Transverse colon (tissue), 4 donors: ENCODE measurements around the gene PTPRN2. TPM values are rescaled to one million over a fixed set of nuclear protein-coding genes. Genes with fewer than 3 reads are reported as not detected.

Experiments used
- DNase-seq: peaks from one replicate; pipeline ENCODE4 v3.0.0-alpha.2; 2019
- H3K27ac ChIP-seq, 4 donors: fragments of 200-600 bp; sonication (generic); 2 replicates each; pipeline ENCODE4 v1.5.1; 2016 to 2018; ENCODE audit warnings: inconsistent platforms in 4 of 4
- H3K27me3 ChIP-seq: fragments of 200-600 bp; sonication (generic); 2 replicates; pipeline ENCODE4 v1.5.1; 2017; ENCODE audit warnings: inconsistent platforms
- H3K36me3 ChIP-seq, 4 donors: fragments of 200-600 bp; sonication (generic); 2 replicates each; pipeline ENCODE4 v1.5.1; 2017 to 2019; ENCODE audit warnings: inconsistent platforms in 4 of 4
- H3K4me1 ChIP-seq, 4 donors: fragments of 200-600 bp; sonication (generic); 2 replicates each; pipeline ENCODE4 v1.5.1; 2017 to 2020; ENCODE audit warnings: inconsistent platforms in 4 of 4
- H3K4me3 ChIP-seq, 4 donors: fragments of 200-600 bp; sonication (generic); 1 replicate in 1 of 4; 2 replicates in 3 of 4; pipeline versions ENCODE4 v1.5.1 to v1.6.1; 2017 to 2019; ENCODE audit warnings: inconsistent platforms in 4 of 4
- H3K9me3 ChIP-seq, 2 donors: fragments of 200-600 bp; sonication (generic); 2 replicates each; pipeline ENCODE4 v1.5.1; 2017 to 2019; ENCODE audit warnings: inconsistent platforms in 2 of 2
- CTCF ChIP-seq, 5 experiments: fragments of 200-600 bp in 3 of 5; fragments of 450-650 bp in 2 of 5; sonication (generic) in 3 of 5; IDR thresholded peaks; 1 replicate in 2 of 5; 2 replicates in 3 of 5; pipeline ENCODE4 v1.5.1; 2016 to 2017; ENCODE audit warnings: antibody characterized with exemption in 5 of 5, inconsistent platforms in 3 of 5, mild to moderate bottlenecking in 2 of 5, moderate library complexity in 1 of 5
- EP300 ChIP-seq: sonication (generic); formaldehyde crosslinking; IDR thresholded peaks from one replicate; pipeline ENCODE4 v1.6.1; 2017; ENCODE audit warnings: antibody characterized with exemption, low read depth
- POLR2A ChIP-seq: fragments of 450-650 bp; IDR thresholded peaks from one replicate; pipeline ENCODE4 v1.6.1; 2016; ENCODE audit warnings: antibody characterized with exemption, mild to moderate bottlenecking, moderate library complexity
- POLR2AphosphoS5 ChIP-seq, 3 donors: sonication (generic); formaldehyde crosslinking; IDR thresholded peaks; one replicate each; pipeline ENCODE4 v1.6.1; 2016; ENCODE audit warnings: antibody characterized with exemption in 3 of 3
- WGBS, 2 donors: methylation state at CpG; one replicate each; pipeline ENCODE4 v1.1.5; 2018; ENCODE audit warnings: low coverage in 1 of 2; 5-methylcytosine and 5-hydroxymethylcytosine counted together
- in situ Hi-C, 4 donors: fragments of 200-750 bp; cut with MboI; loops; one replicate each; pipeline versions ENCODE4 v1.15.0 to v1.15.1; 2017; ENCODE audit warnings: low sequenced_read_pairs in 3 of 4, low pct_ligation_motif_present in 1 of 4, low pct_unique_long_range_greater_than_20kb in 1 of 4
- intact Hi-C: fragments of 100-400 bp; cut with DNase I; formaldehyde crosslinking; loops from one replicate; pipeline ENCODE4 v1.15.1; 2023; ENCODE audit warnings: low total_unique reads
- total RNA-seq, 4 donors: library from RNA; depleted of rRNA; stranded (reverse); fragments of >200 nt; gene quantifications; one replicate each; pipeline ENCODE4 v1.1.0, GENCODE V29; 2016

The PTPRN2 gene
- total RNA-seq, 4 donors from 2014 or later: 15.4 to 31.1 (median 21.8) TPM

GRCh38 chr7:157560710-157561522 is 1026.7 kb downstream of the PTPRN2 start:
- intact Hi-C loops: no loop called here
- no peaks in the 10 kb centered on the region for H3K36me3 ChIP-seq
- H3K27me3 ChIP-seq: no peaks in the 10 kb centered on the region
- H3K9me3 ChIP-seq: no peaks in the 10 kb centered on the region
- DNase-seq: no peak
- no peak overlapping the region for H3K4me3 ChIP-seq
- H3K4me1 ChIP-seq: no peaks in the 10 kb centered on the region
- WGBS, 2 donors: 91 to 92% methylated on average over 8 to 29 of the region's 29 CpGs
- TF ChIP-seq POLR2AphosphoS5 (IDR thresholded peaks at IDR 0.05) (no peak), POLR2A (no peak), EP300 (no peak), CTCF (IDR thresholded peaks at IDR 0.05) (no peak)
- no peak overlapping the region for H3K27ac ChIP-seq
- in situ Hi-C loops: no loop called here

DNA sequence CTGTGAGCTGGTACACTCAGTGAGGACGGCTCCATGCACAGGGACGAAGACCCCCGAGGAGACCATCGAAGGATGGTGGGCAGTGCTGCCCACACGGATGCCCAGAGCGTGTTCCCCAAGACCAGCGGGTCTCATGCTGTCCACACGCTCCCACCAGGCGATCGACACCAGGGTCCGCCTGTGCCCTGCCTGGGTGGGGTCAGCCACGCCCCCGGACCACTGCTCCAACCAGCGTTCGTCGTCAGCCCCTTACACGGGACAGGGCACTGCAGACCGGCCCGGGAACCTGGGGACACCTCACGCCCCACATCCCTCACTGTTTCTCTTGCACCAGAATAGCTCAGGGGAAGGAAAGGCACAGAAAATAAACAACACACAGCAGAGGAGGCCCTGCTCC is 1027.4 kb downstream of the PTPRN2 start:
- no peak overlapping the region for H3K4me3 ChIP-seq
- intact Hi-C loops: no loop called here
- no peak for DNase-seq
- H3K9me3 ChIP-seq: no peaks in the 10 kb centered on the region
- H3K36me3 ChIP-seq: no peaks in the 10 kb centered on the region
- H3K4me1 ChIP-seq: no peaks in the 10 kb centered on the region
- TF ChIP-seq CTCF (IDR thresholded peaks at IDR 0.05) (no peak), EP300 (no peak), POLR2AphosphoS5 (IDR thresholded peaks at IDR 0.05) (no peak), POLR2A (no peak)
- 89% methylated on average over 18 of the region's 20 CpGs; no CpG with 5 or more reads in 1 of the 2 donors for WGBS, 2 donors
- no peaks in the 10 kb centered on the region for H3K27me3 ChIP-seq
- in situ Hi-C loops: no loop called here
- H3K27ac ChIP-seq: no peak overlapping the region

DNA sequence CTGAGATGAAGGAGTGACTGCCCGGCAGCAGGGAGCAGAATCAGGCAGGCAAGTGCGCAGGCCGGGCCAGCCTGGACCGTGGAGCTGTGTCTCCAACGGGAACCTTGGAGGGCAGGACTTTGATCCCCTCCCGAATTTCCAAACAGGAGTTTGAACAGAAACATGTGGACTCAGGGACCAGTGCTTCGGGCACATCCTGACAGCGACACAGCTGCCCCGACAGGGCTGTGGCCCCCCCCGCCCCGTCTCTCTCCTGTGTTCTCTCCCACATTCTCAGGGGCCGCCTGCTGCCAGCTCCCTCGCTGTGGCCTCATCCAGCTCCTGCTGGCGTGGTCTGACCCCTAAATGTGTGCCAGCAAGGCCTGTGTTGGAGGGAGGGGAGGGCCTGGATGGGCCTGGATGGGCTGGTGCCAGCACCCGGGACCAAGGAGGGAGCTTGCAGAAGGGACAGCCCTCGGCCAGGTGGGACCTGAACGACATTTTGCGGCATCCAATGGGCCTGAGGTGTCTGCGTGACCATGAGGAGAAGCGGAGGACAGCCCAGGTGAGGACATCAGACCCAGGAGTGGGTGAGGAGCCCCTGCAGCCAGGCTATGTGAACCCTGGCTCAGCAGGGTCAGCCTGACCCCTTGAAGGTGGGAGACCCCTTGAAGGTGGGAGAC is 1027.9 kb downstream of the PTPRN2 start:
- 83% methylated on average over 20 of the region's 20 CpGs; no CpG with 5 or more reads in 1 of the 2 donors for WGBS, 2 donors
- TF ChIP-seq POLR2A (no peak), CTCF (IDR thresholded peaks at IDR 0.05) (no peak), EP300 (no peak), POLR2AphosphoS5 (IDR thresholded peaks at IDR 0.05) (no peak)
- DNase-seq: no peak

GRCh38 chr7:157558875-157559595 is 1028.6 kb downstream of the PTPRN2 start:
- no peak overlapping the region for H3K4me3 ChIP-seq
- in situ Hi-C loops (no loop called here), intact Hi-C loops (no loop called here)
- no peak overlapping the region for H3K27ac ChIP-seq
- no peaks in the 10 kb centered on the region for H3K36me3 ChIP-seq
- TF ChIP-seq CTCF (IDR thresholded peaks at IDR 0.05): no peak
- TF ChIP-seq EP300: no peak
- TF ChIP-seq POLR2A: no peak
- no peak for TF ChIP-seq POLR2AphosphoS5 (IDR thresholded peaks at IDR 0.05)
- no peaks in the 10 kb centered on the region for H3K27me3 ChIP-seq
- H3K9me3 ChIP-seq: no peaks in the 10 kb centered on the region
- no peak for DNase-seq
- WGBS, 2 donors: 74 to 88% methylated on average over 4 to 27 of the region's 27 CpGs
- no peaks in the 10 kb centered on the region for H3K4me1 ChIP-seq

More for the DNA sequence above, 1027.9 kb downstream of the PTPRN2 start:
- intact Hi-C loops: no loop called here
- no peak overlapping the region for H3K27ac ChIP-seq
- in situ Hi-C loops: no loop called here
- H3K9me3 ChIP-seq: no peaks in the 10 kb centered on the region
- no peaks in the 10 kb centered on the region for H3K4me1 ChIP-seq
- no peaks in the 10 kb centered on the region for H3K27me3 ChIP-seq
- H3K4me3 ChIP-seq: no peak overlapping the region
- H3K36me3 ChIP-seq: no peaks in the 10 kb centered on the region
